ENCODE measurements around the gene STYXL1. TPM values are rescaled to one million over a fixed set of nuclear protein-coding genes. Genes with fewer than 3 reads are reported as not detected.
"Not testable (repeated sequence)": the region's sequence is repeated elsewhere in the genome, so short reads cannot be mapped to it uniquely, and the experiment has no call there.

The STYXL1 gene
- polyA plus RNA-seq, 3 donors, result 64.6 to 79.8 (median 67.2) TPM

GRCh38 chr7:76062254-76062653 is 14.5 kb upstream of the STYXL1 start:
- Histone ChIP-seq H3K4me3 (replicated peaks in 1 of 3; ENCODE audit: low read depth in 2 of 3, low read length in 3 of 3) (no peak overlapping the region), H2AFZ (ENCODE audit: insufficient read depth, low read depth, low read length, poor library complexity, severe bottlenecking) (no peak overlapping the region), H3K9ac (ENCODE audit: insufficient read depth, low read length, poor library complexity, severe bottlenecking) (no peak overlapping the region), H4K20me1 (ENCODE audit: insufficient read depth, low read length) (peaks cover 34% of the 10 kb centered on the region), H3K79me2 (ENCODE audit: insufficient read depth, low read length) (no peaks in the 10 kb centered on the region), H3K27ac (ENCODE audit: low read depth in 1 of 2, low read length in 2 of 2) (no peak overlapping the region), H3K4me2 (replicated peaks; ENCODE audit: extremely low read depth, low read length, poor library complexity, severe bottlenecking) (no peak overlapping the region), H3K27me3 (ENCODE audit: control insufficient read depth in 2 of 2, insufficient read depth in 2 of 2, low read length in 2 of 2) (no peaks in the 10 kb centered on the region), H3K9me3 (replicated peaks in 1 of 2; ENCODE audit: control insufficient read depth in 1 of 2, insufficient read depth in 1 of 2, low read length in 2 of 2) (no peaks in the 10 kb centered on the region), H3K36me3 (replicated peaks in 1 of 2; ENCODE audit: control insufficient read depth in 1 of 2, insufficient read depth in 2 of 2, low read length in 2 of 2) (peaks cover 97 to 100% of the 10 kb centered on the region in 2 donors), H3K4me1 (ENCODE audit: control insufficient read depth in 1 of 2, insufficient read depth in 2 of 2, low read length in 2 of 2) (no peaks in the 10 kb centered on the region)
- H3K4me1 Mint-ChIP-seq, result no peaks in the 10 kb centered on the region
- H3K27ac Mint-ChIP-seq, result peak overlapping the region in 2 of 7 donors; percentile 22 to 34
- H3K27me3 Mint-ChIP-seq (ENCODE audit: low read depth in 3 of 3), result peaks cover 0 to 2% (median 0%) of the 10 kb centered on the region in 3 donors
- no peak for DNase-seq
- WGBS (ENCODE audit: insufficient coverage), result 99% methylated on average over 15 of the region's 15 CpGs
- H3K36me3 Mint-ChIP-seq, result peaks cover 95 to 100% of the 10 kb centered on the region in 2 donors
- TF ChIP-seq CTCF (IDR thresholded peaks at IDR 0.05), result no peak
- H3K9me3 Mint-ChIP-seq, result no peaks in the 10 kb centered on the region
- no peak overlapping the region for H3K4me3 Mint-ChIP-seq
- intact Hi-C loops (cut with micrococcal nuclease), result no loop called here

- Mint-ChIP-seq H3K4me1 (no peaks in the 10 kb centered on the region), H3K36me3 (peaks cover 90 to 97% of the 10 kb centered on the region in 2 donors), H3K27me3 (ENCODE audit: low read depth in 3 of 3) (peaks cover 0 to 2% (median 0%) of the 10 kb centered on the region in 3 donors), H3K27ac (no peak overlapping the region), H3K9me3 (no peaks in the 10 kb centered on the region), H3K4me3 (no peak overlapping the region)
- DNase-seq, result no peak
- Histone ChIP-seq H3K4me1 (ENCODE audit: control insufficient read depth in 1 of 2, insufficient read depth in 2 of 2, low read length in 2 of 2) (no peaks in the 10 kb centered on the region), H3K4me2 (replicated peaks; ENCODE audit: extremely low read depth, low read length, poor library complexity, severe bottlenecking) (no peak overlapping the region), H3K9me3 (replicated peaks in 1 of 2; ENCODE audit: control insufficient read depth in 1 of 2, insufficient read depth in 1 of 2, low read length in 2 of 2) (no peaks in the 10 kb centered on the region), H3K4me3 (replicated peaks in 1 of 3; ENCODE audit: low read depth in 2 of 3, low read length in 3 of 3) (no peak overlapping the region), H3K27me3 (ENCODE audit: control insufficient read depth in 2 of 2, insufficient read depth in 2 of 2, low read length in 2 of 2) (no peaks in the 10 kb centered on the region), H3K36me3 (replicated peaks in 1 of 2; ENCODE audit: control insufficient read depth in 1 of 2, insufficient read depth in 2 of 2, low read length in 2 of 2) (peaks cover 92 to 100% of the 10 kb centered on the region in 2 donors), H4K20me1 (ENCODE audit: insufficient read depth, low read length) (peaks cover 48% of the 10 kb centered on the region), H3K9ac (ENCODE audit: insufficient read depth, low read length, poor library complexity, severe bottlenecking) (no peak overlapping the region), H2AFZ (ENCODE audit: insufficient read depth, low read depth, low read length, poor library complexity, severe bottlenecking) (no peak overlapping the region), H3K27ac (ENCODE audit: low read depth in 1 of 2, low read length in 2 of 2) (no peak overlapping the region), H3K79me2 (ENCODE audit: insufficient read depth, low read length) (peaks cover 11% of the 10 kb centered on the region)
- TF ChIP-seq CTCF (IDR thresholded peaks at IDR 0.05), result no peak
- intact Hi-C loops (cut with micrococcal nuclease), result no loop called here
- 98% methylated on average over 6 of the region's 6 CpGs for WGBS (ENCODE audit: insufficient coverage)
These were observed 13.0 kb upstream of the STYXL1 start for GRCh38 chr7:76060842-76061241.

GRCh38 chr7:76058745-76059144 is 10.9 kb upstream of the STYXL1 start:
- DNase-seq; H3K27me3 Mint-ChIP-seq (ENCODE audit: low read depth in 3 of 3); H3K4me3 ChIP-seq (replicated peaks in 1 of 3; ENCODE audit: low read depth in 2 of 3, low read length in 3 of 3); H2AFZ ChIP-seq (ENCODE audit: insufficient read depth, low read depth, low read length, poor library complexity, severe bottlenecking); H3K9me3 Mint-ChIP-seq; H3K4me1 ChIP-seq (ENCODE audit: control insufficient read depth in 1 of 2, insufficient read depth in 2 of 2, low read length in 2 of 2); H3K9ac ChIP-seq (ENCODE audit: insufficient read depth, low read length, poor library complexity, severe bottlenecking); intact Hi-C loops (cut with micrococcal nuclease); H3K27ac ChIP-seq (ENCODE audit: low read depth in 1 of 2, low read length in 2 of 2); H3K27me3 ChIP-seq (ENCODE audit: control insufficient read depth in 2 of 2, insufficient read depth in 2 of 2, low read length in 2 of 2); H3K4me3 Mint-ChIP-seq; H3K4me2 ChIP-seq (replicated peaks; ENCODE audit: extremely low read depth, low read length, poor library complexity, severe bottlenecking); H3K9me3 ChIP-seq (replicated peaks in 1 of 2; ENCODE audit: control insufficient read depth in 1 of 2, insufficient read depth in 1 of 2, low read length in 2 of 2): not testable (repeated sequence)
- Mint-ChIP-seq H3K36me3 (peaks cover 76 to 90% of the 10 kb centered on the region in 2 donors), H3K4me1 (peaks cover 11% of the 10 kb centered on the region), H3K27ac (peak overlapping the region in 2 of 7 donors; percentile 7 to 71)
- Histone ChIP-seq H3K36me3 (replicated peaks in 1 of 2; ENCODE audit: control insufficient read depth in 1 of 2, insufficient read depth in 2 of 2, low read length in 2 of 2) (peaks cover 83 to 100% of the 10 kb centered on the region in 2 donors), H4K20me1 (ENCODE audit: insufficient read depth, low read length) (peaks cover 69% of the 10 kb centered on the region), H3K79me2 (ENCODE audit: insufficient read depth, low read length) (peaks cover 32% of the 10 kb centered on the region)
- WGBS (ENCODE audit: insufficient coverage), result 92% methylated on average over 4 of the region's 7 CpGs
